AG04450 (cell line): ENCODE measurements around the gene LRRC41. TPM values are rescaled to one million over a fixed set of nuclear protein-coding genes. Genes with fewer than 3 reads are reported as not detected.

Experiments used
- CTCF ChIA-PET: fragments of 300-600, 350-600 bp; formaldehyde crosslinking; extraction: SDS; loops from one replicate; lab custom pipeline; 2022; ENCODE audit warnings: antibody characterized with exemption, inconsistent platforms; lab: Charles Lee
- POLR2A ChIA-PET: fragments of 350-600 bp; formaldehyde crosslinking; extraction: SDS; loops from one replicate; lab custom pipeline; 2021; ENCODE audit warnings: antibody characterized with exemption, inconsistent platforms; lab: Yijun Ruan, JAX
- DNase-seq: peaks from one replicate; pipeline ENCODE4 v3.0.0-alpha.2; 2011; ENCODE audit warnings: low read depth, low spot score
- H3K27ac ChIP-seq: one replicate; pipeline ENCODE4 v1.5.1; 2012; ENCODE audit warnings: low read depth, low read length, control low read depth
- H3K27me3 ChIP-seq: one replicate; pipeline ENCODE4 v1.6.0; 2012; ENCODE audit warnings: low read length; ENCODE audit not compliant: control insufficient read depth, insufficient read depth
- H3K4me3 ChIP-seq: 2 replicates; pipeline ENCODE4 v1.5.1; 2011; ENCODE audit warnings: mild to moderate bottlenecking, low read depth, low read length, control low read depth
- H3K9me3 ChIP-seq: 2 replicates; pipeline ENCODE4 v1.5.1; 2012; ENCODE audit warnings: low read length; ENCODE audit not compliant: control insufficient read depth, insufficient read depth
- polyA plus RNA-seq: library from polyadenylated mRNA; depleted of rRNA; stranded (reverse); fragments of >200 nt; gene quantifications from 2 replicates; pipeline ENCODE4 v1.2.3, GENCODE V29; 2011
- TF ChIP-seq, protein P1 (sequence below): IDR thresholded peaks from 2 replicates; pipeline ENCODE4 v1.5.1; 2011; ENCODE audit warnings: low read depth, low read length, control low read depth, inconsistent platforms

LRRC41 gene
- polyA plus RNA-seq, 1 experiment, result 66.3 TPM

DNA sequence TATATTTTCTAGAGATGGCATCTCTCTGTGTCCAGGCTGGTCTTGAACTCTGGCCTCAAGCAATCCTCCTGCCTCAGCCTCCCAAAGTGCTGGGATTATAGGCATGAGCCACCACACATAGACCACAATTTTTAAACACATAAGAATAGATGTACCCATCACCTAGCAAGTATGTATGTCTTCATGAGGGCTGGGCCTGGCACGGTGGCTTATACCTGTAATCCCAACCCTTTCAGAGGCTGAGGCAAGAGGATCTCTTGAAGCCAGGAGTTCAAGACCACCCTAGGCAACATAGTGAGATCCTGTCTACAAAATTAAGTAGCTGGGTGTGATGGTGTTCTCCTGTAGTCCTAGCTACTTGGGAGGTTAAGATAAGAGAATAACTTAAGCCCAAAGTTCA is 13.9 kb upstream of the LRRC41 start:
- no peak for DNase-seq
- no peaks in the 10 kb centered on the region; the same call in 1 of the 2 replicates for H3K9me3 ChIP-seq
- H3K4me3 ChIP-seq, result no peak overlapping the region
- no peak overlapping the region for H3K27ac ChIP-seq
- no peaks in the 10 kb centered on the region for H3K27me3 ChIP-seq
- ChIA-PET CTCF (interaction anchor here (0.6 to 1.3 kb wide), 3 partner anchors 16 to 89 kb away, joined by 3 to 13 read pairs (median 9); no protein-coding TSS in a partner anchor), POLR2A (interaction anchor here (0.6 kb wide), 1 partner anchor 82 kb away, joined by 5 read pairs; no protein-coding TSS in a partner anchor)
- TF ChIP-seq, protein P1, sequence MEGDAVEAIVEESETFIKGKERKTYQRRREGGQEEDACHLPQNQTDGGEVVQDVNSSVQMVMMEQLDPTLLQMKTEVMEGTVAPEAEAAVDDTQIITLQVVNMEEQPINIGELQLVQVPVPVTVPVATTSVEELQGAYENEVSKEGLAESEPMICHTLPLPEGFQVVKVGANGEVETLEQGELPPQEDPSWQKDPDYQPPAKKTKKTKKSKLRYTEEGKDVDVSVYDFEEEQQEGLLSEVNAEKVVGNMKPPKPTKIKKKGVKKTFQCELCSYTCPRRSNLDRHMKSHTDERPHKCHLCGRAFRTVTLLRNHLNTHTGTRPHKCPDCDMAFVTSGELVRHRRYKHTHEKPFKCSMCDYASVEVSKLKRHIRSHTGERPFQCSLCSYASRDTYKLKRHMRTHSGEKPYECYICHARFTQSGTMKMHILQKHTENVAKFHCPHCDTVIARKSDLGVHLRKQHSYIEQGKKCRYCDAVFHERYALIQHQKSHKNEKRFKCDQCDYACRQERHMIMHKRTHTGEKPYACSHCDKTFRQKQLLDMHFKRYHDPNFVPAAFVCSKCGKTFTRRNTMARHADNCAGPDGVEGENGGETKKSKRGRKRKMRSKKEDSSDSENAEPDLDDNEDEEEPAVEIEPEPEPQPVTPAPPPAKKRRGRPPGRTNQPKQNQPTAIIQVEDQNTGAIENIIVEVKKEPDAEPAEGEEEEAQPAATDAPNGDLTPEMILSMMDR, result no peak

DNA sequence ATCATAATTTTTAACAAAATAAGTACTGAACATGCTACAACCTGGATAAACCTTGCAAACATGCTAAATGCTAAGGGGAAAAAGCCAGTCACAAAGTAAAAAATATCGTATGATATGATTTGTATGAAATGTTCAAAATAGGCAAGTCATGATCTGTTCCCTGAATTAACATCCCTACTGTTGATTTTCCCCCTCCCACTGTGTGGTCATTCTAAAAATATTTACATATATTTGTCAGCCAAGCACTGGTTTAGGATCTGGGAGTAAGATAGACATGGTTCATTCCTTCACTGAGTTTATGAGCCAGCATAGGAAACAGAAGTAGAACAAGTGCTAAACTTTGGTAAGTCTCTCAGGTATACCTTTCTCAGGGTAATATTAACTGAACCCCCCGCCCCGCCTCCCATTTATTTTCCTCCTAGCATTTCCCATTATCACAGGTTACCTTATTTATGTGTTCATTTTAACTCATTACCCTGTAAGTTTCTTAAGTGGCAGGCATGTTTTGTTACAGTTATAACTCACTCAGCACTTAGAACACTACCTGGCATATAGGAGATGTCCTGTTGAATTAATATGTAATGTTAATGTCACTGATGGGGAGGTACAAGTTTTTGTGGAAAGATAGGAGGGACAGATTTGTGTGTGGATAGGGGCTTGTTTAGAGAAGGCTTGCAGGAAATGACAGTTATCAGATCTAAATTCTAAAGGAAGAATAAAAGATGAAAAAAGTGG is 12.4 kb upstream of the LRRC41 start:
- H3K4me3 ChIP-seq, result no peak overlapping the region
- CTCF ChIA-PET, result interaction anchor here (1.3 kb wide), 1 partner anchor 32 kb away, joined by 9 read pairs; no protein-coding TSS in a partner anchor
- POLR2A ChIA-PET, result no interaction called here
- no peak overlapping the region for H3K27ac ChIP-seq
- TF ChIP-seq, protein P1, result no peak
- DNase-seq, result no peak
- H3K27me3 ChIP-seq, result no peaks in the 10 kb centered on the region
- H3K9me3 ChIP-seq, result no peaks in the 10 kb centered on the region; the same call in 1 of the 2 replicates

DNA sequence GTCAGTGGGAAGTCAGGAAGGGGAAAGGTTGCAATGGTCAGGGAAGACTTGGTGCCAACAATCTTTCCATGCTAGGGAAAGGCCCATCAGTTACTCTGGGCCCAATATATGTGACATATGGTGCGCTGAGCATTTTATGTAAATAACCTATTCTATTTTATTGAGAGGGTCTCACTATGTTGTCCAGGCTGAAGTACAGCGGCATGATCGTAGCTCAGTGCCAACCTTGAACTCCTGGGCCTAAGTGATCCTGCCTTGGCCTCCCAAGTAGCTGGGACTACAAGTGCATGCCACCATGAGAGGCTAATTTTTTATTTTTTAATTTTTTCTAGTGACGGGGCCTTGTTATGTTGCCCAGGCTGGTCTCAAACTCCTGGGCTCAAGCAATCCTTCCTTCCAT is 6.9 kb upstream of the LRRC41 start:
- no peak overlapping the region for H3K4me3 ChIP-seq
- no peak for DNase-seq
- H3K27me3 ChIP-seq, result no peaks in the 10 kb centered on the region
- H3K27ac ChIP-seq, result no peak overlapping the region
- CTCF ChIA-PET, result interaction anchor here (0.7 kb wide), 1 partner anchor 24 kb away, joined by 3 read pairs; no protein-coding TSS in a partner anchor
- no peaks in the 10 kb centered on the region; the same call in 1 of the 2 replicates for H3K9me3 ChIP-seq
- TF ChIP-seq, protein P1, result no peak
- POLR2A ChIA-PET, result no interaction called here

DNA sequence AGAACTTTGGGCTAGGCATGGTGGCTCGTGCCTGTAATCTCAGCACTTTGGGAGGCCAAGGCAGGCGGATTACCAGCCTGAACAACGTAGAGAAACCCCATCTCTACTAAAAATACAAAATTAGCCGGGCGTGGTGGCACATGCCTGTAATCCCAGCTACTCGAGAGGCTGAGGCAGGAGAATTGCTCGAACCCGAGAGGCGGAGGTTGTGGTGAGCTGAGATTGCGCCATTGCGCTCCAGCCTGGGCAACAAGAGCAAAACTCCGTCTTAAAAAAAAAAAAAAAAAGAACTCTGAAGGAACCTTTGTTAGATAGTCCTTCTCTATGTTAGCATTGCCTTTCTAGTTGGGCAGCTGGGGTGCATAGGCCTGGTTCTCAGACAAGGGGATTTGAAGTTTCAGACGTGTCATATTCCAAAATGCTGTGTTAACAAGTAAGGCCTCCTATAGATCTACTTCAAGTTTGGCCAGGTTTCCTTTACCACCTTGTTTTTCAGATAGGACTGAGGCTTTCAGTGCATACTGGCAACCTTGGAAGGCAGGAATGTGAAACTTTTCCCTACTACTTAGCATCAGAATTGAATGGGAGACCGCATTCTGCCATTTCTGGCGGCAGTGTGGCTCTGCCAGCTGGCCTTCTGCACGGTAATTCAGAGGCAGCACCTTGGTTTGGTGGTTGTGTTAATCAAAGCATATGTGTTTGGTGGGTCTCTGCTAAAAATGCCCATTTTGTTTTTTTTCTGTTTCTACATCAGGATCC is 6.2 kb upstream of the LRRC41 start:
- ChIA-PET POLR2A (interaction anchor here (0.6 kb wide), 1 partner anchor 44 kb away, joined by 3 read pairs; no protein-coding TSS in a partner anchor), CTCF (interaction anchor here (3.4 kb wide), 1 partner anchor 38 kb away, joined by 12 read pairs; no protein-coding TSS in a partner anchor)
- TF ChIP-seq, protein P1, result no peak
- no peak overlapping the region for H3K4me3 ChIP-seq
- DNase-seq, result no peak
- no peak overlapping the region for H3K27ac ChIP-seq
- no peaks in the 10 kb centered on the region; the same call in 1 of the 2 replicates for H3K9me3 ChIP-seq
- H3K27me3 ChIP-seq, result no peaks in the 10 kb centered on the region
